CD8-positive, alpha-beta memory T cell (primary cell): ENCODE data around the gene ZNF771. TPM values are rescaled to one million over a fixed set of nuclear protein-coding genes. Genes with fewer than 3 reads are reported as not detected.

Source experiments
- CTCF ChIA-PET: fragments of 350-600 bp; sonication (Branson Sonifier 250); formaldehyde crosslinking; loops from one replicate; lab custom pipeline; 2021; ENCODE audit warnings: antibody characterized with exemption; lab: Charles Lee
- POLR2A ChIA-PET: fragments of 350-600 bp; sonication (Branson Sonifier 250); formaldehyde crosslinking; loops from one replicate; lab custom pipeline; 2021; ENCODE audit warnings: antibody characterized with exemption; lab: Charles Lee
- DNase-seq, 5 donors: peaks; one replicate each; pipeline versions ENCODE4 v3.0.0 to v3.0.0-alpha.2; 2020 to 2022; ENCODE audit warnings: mixed read lengths in 1 of 5
- H3K27ac ChIP-seq: one replicate; pipeline ENCODE4 v1.7.0; 2013; ENCODE audit warnings: low read depth, mild to moderate bottlenecking, low read length, moderate library complexity
- H3K27me3 ChIP-seq: 2 replicates; pipeline ENCODE4 v1.7.0; 2013; ENCODE audit warnings: low read length, mild to moderate bottlenecking; ENCODE audit not compliant: insufficient read depth, poor library complexity, severe bottlenecking
- H3K36me3 ChIP-seq: 2 replicates; pipeline ENCODE4 v1.7.0; 2013; ENCODE audit warnings: mild to moderate bottlenecking, low read length, moderate library complexity; ENCODE audit not compliant: insufficient read depth
- H3K4me1 ChIP-seq: 2 replicates; pipeline ENCODE4 v1.7.0; 2013; ENCODE audit warnings: mild to moderate bottlenecking, low read length, moderate library complexity; ENCODE audit not compliant: insufficient read depth
- H3K4me3 ChIP-seq: 2 replicates; pipeline ENCODE4 v1.7.0; 2013; ENCODE audit warnings: mild to moderate bottlenecking, low read length
- H3K9me3 ChIP-seq: 2 replicates; pipeline ENCODE4 v1.7.0; 2013; ENCODE audit warnings: mild to moderate bottlenecking, low read length
- H3K27ac Mint-ChIP-seq, 8 donors: one replicate each; pipeline ENCODE4 v1.8.0; 2020 to 2021; ENCODE audit warnings: mixed read lengths in 8 of 8, mild to moderate bottlenecking in 6 of 8, inconsistent platforms in 3 of 8, moderate library complexity in 3 of 8
- H3K27me3 Mint-ChIP-seq, 2 donors: one replicate each; pipeline ENCODE4 v1.8.0; 2020 to 2021; ENCODE audit warnings: mixed read lengths in 2 of 2, mild to moderate bottlenecking in 1 of 2, moderate library complexity in 1 of 2
- H3K36me3 Mint-ChIP-seq, 3 donors: one replicate each; pipeline ENCODE4 v1.8.0; 2020 to 2021; ENCODE audit warnings: mixed read lengths in 3 of 3, inconsistent platforms in 1 of 3, mild to moderate bottlenecking in 1 of 3
- H3K4me1 Mint-ChIP-seq, 3 donors: one replicate each; pipeline ENCODE4 v1.8.0; 2020 to 2021; ENCODE audit warnings: mixed read lengths in 3 of 3, inconsistent platforms in 1 of 3, mild to moderate bottlenecking in 1 of 3
- H3K4me3 Mint-ChIP-seq, 7 donors: one replicate each; pipeline ENCODE4 v1.8.0; 2020 to 2021; ENCODE audit warnings: mixed read lengths in 7 of 7, mild to moderate bottlenecking in 6 of 7, moderate library complexity in 4 of 7, inconsistent platforms in 2 of 7
- H3K9me3 Mint-ChIP-seq, 5 donors: one replicate each; pipeline ENCODE4 v1.8.0; 2020 to 2022; ENCODE audit warnings: mixed read lengths in 5 of 5, mild to moderate bottlenecking in 3 of 5, moderate library complexity in 2 of 5, inconsistent platforms in 1 of 5
- polyA plus RNA-seq: library from polyadenylated mRNA; unstranded; fragments of 300-500 nt; fragmentation: Illumina TruSeq; gene quantifications from one replicate; pipeline ENCODE4 v1.2.3, GENCODE V29; 2021
- total RNA-seq, 2 experiments: library from RNA; stranded (reverse); gene quantifications; one replicate each; pipeline ENCODE4 v1.2.3, GENCODE V29; 2021

ZNF771 gene
- total and polyA plus RNA-seq, 3 experiments from 2014 or later, result 6.0 to 9.8 (median 7.3) TPM

GRCh38 chr16:30439720-30440348 lies 32.4 kb downstream of the ZNF771 start:
- POLR2A ChIA-PET, result interaction anchor here (0.6 to 0.7 kb wide), 2 partner anchors 95 to 129 kb away, joined by 3 read pairs; partner anchors contain the start of gene ZNF747
- Histone ChIP-seq H3K27me3 (no peaks in the 10 kb centered on the region), H3K4me3 (no peak overlapping the region), H3K9me3 (no peaks in the 10 kb centered on the region), H3K27ac (no peak overlapping the region), H3K4me1 (peaks cover 19% of the 10 kb centered on the region), H3K36me3 (peaks cover 12% of the 10 kb centered on the region)
- no peak for DNase-seq
- Mint-ChIP-seq H3K27me3 (no peaks in the 10 kb centered on the region), H3K36me3 (peaks cover 8 to 13% (median 13%) of the 10 kb centered on the region in 3 donors), H3K27ac (no peak overlapping the region), H3K9me3 (no peaks in the 10 kb centered on the region), H3K4me3 (no peak overlapping the region), H3K4me1 (peaks cover 20 to 23% (median 21%) of the 10 kb centered on the region in 3 donors)
- CTCF ChIA-PET, result interaction anchor here (0.8 to 1.3 kb wide), 3 partner anchors 10 to 159 kb away, joined by 3 to 4 read pairs (median 3); no protein-coding TSS in a partner anchor

- POLR2A ChIA-PET, result interaction anchor here (1.0 to 1.6 kb wide), 2 partner anchors 26 to 32 kb away, joined by 4 read pairs; no protein-coding TSS in a partner anchor
- Histone ChIP-seq H3K27me3 (no peaks in the 10 kb centered on the region), H3K4me1 (peaks cover 27% of the 10 kb centered on the region), H3K27ac (no peak overlapping the region), H3K9me3 (no peaks in the 10 kb centered on the region), H3K36me3 (peaks cover 15% of the 10 kb centered on the region), H3K4me3 (peak overlapping the region; percentile 92)
- Mint-ChIP-seq H3K4me3 (peak overlapping the region; percentile 66 to 96 (median 88)), H3K4me1 (peaks cover 30 to 40% (median 35%) of the 10 kb centered on the region in 3 donors), H3K9me3 (no peaks in the 10 kb centered on the region), H3K36me3 (peaks cover 9 to 19% (median 13%) of the 10 kb centered on the region in 3 donors), H3K27me3 (no peaks in the 10 kb centered on the region), H3K27ac (peak overlapping the region in 6 of 8 donors; percentile 13 to 54 (median 30))
- CTCF ChIA-PET, result interaction anchor here (1.0 to 3.5 kb wide), 2 partner anchors 14 kb away, joined by 3 to 17 read pairs; partner anchors contain the start of gene DCTPP1
- DNase-seq, result no peak
These were observed 36.2 kb downstream of the ZNF771 start for GRCh38 chr16:30443631-30444030.

GRCh38 chr16:30444231-30445148 lies 37.1 kb downstream of the ZNF771 start:
- Mint-ChIP-seq H3K36me3 (peaks cover 9 to 19% (median 13%) of the 10 kb centered on the region in 3 donors), H3K27ac (peak overlapping the region in 5 of 8 donors; percentile 23 to 82 (median 50)), H3K9me3 (no peaks in the 10 kb centered on the region), H3K4me1 (peaks cover 30 to 41% (median 35%) of the 10 kb centered on the region in 3 donors), H3K27me3 (no peaks in the 10 kb centered on the region), H3K4me3 (peak overlapping the region; percentile 66 to 97 (median 95))
- Histone ChIP-seq H3K4me3 (peak overlapping the region; percentile 92), H3K27me3 (no peaks in the 10 kb centered on the region), H3K27ac (peak overlapping the region; percentile 93), H3K36me3 (peaks cover 15% of the 10 kb centered on the region), H3K4me1 (peaks cover 29% of the 10 kb centered on the region), H3K9me3 (no peaks in the 10 kb centered on the region)
- POLR2A ChIA-PET, result interaction anchor here (0.5 to 1.6 kb wide), 7 partner anchors 26 to 386 kb away, joined by 3 to 6 read pairs (median 4); partner anchors contain the start of genes ITGAL, ZNF689 and ZNF764
- CTCF ChIA-PET, result interaction anchor here (0.5 to 3.5 kb wide), 7 partner anchors 13 to 263 kb away, joined by 3 to 17 read pairs (median 5); partner anchors contain the start of genes DCTPP1 and ITGAL
- no peak for DNase-seq

GRCh38 chr16:30445149-30445407 lies 37.7 kb downstream of the ZNF771 start:
- Histone ChIP-seq H3K36me3 (peaks cover 15% of the 10 kb centered on the region), H3K4me3 (peak overlapping the region; percentile 92), H3K9me3 (no peaks in the 10 kb centered on the region), H3K27ac (peak overlapping the region; percentile 93), H3K4me1 (peaks cover 35% of the 10 kb centered on the region), H3K27me3 (no peaks in the 10 kb centered on the region)
- Mint-ChIP-seq H3K27ac (peak overlapping the region in 3 of 8 donors; percentile 50 to 82 (median 82)), H3K36me3 (peaks cover 9 to 19% (median 13%) of the 10 kb centered on the region in 3 donors), H3K4me1 (peaks cover 34 to 45% (median 39%) of the 10 kb centered on the region in 3 donors), H3K27me3 (no peaks in the 10 kb centered on the region), H3K4me3 (peak overlapping the region; percentile 66 to 97 (median 95)), H3K9me3 (no peaks in the 10 kb centered on the region)
- ChIA-PET CTCF (interaction anchor here (0.5 to 3.5 kb wide), 6 partner anchors 13 to 264 kb away, joined by 3 to 17 read pairs (median 5); partner anchors contain the start of genes DCTPP1 and ITGAL), POLR2A (interaction anchor here (1.1 to 1.4 kb wide), 3 partner anchors 27 to 165 kb away, joined by 3 to 6 read pairs (median 3); partner anchors contain the start of genes ITGAL, ZNF689 and ZNF764)
- no peak for DNase-seq

DNA sequence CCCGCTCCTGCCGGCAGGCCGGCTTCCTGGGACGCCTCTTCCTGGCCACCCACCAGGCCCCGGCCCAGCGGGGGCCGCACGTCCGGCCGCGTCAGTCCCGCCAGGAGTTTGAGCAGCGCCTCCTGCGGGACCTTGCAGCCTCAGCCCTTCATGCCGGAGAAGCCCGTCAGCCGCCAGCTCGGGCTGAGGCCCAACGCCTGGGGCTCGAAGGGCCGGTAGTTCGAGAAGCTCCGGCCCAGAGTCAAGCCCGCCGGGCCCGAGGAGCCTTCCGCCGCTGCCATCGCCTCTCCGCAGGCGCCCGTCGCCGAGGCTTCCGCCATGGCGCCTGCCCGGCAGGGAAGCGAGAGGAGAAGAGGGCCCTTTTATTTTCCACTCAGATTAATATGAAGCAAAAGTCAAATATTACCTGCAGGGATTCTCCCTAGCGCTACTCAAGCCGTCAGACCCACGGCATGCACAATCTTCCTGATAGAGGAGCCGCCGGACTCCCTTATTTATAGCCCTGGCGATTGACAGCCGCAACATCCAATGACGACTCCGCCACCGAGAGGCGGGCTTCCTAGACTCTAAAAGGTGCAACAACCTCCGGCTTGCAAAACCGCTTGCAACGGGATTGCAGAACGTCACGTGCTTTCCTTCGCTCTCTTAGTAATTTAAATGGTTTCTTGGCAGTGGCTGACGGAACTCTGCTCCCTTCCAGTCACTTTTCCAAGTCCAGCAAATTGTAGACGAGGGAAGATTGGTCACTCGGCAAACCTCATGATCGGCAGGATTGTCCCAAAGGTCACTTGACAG lies 38.2 kb downstream of the ZNF771 start, which contains the start of gene SEPHS2:
SEPHS2 (minus strand) TSS at position 467 of the 795 bp plus-strand sequence; CDS start at position 320, 147 bp downstream.
- peaks cover 9 to 19% (median 13%) of the 10 kb centered on the region in 3 donors for H3K36me3 Mint-ChIP-seq
- H3K27ac ChIP-seq, result peak within 1 kb of the TSS; percentile 93
- no peaks in the 10 kb centered on the region for H3K9me3 ChIP-seq
- peaks cover 40% of the 10 kb centered on the region for H3K4me1 ChIP-seq
- peak within 1 kb of the TSS; percentile 92 for H3K4me3 ChIP-seq
- peak within 1 kb of the TSS; percentile 87 to 96 (median 94) for H3K27ac Mint-ChIP-seq
- H3K36me3 ChIP-seq, result peaks cover 15% of the 10 kb centered on the region
- ChIA-PET CTCF (interaction anchor here (0.5 to 3.5 kb wide), 6 partner anchors 12 to 264 kb away, joined by 3 to 17 read pairs (median 5); partner anchors contain the start of genes DCTPP1 and ITGAL), POLR2A (interaction anchor here (1.1 to 1.4 kb wide), 3 partner anchors 27 to 165 kb away, joined by 3 to 6 read pairs (median 3); partner anchors contain the start of genes ITGAL, ZNF689 and ZNF764)
- H3K27me3 Mint-ChIP-seq, result peaks cover 0 to 1% of the 10 kb centered on the region in 2 donors
- peak within 1 kb of the TSS; percentile 88 to 97 (median 95) for H3K4me3 Mint-ChIP-seq
- peak; percentile 91 to 98 (median 92) for DNase-seq
- H3K9me3 Mint-ChIP-seq, result no peaks in the 10 kb centered on the region
- peaks cover 37 to 50% (median 45%) of the 10 kb centered on the region in 3 donors for H3K4me1 Mint-ChIP-seq
- H3K27me3 ChIP-seq, result no peaks in the 10 kb centered on the region

DNA sequence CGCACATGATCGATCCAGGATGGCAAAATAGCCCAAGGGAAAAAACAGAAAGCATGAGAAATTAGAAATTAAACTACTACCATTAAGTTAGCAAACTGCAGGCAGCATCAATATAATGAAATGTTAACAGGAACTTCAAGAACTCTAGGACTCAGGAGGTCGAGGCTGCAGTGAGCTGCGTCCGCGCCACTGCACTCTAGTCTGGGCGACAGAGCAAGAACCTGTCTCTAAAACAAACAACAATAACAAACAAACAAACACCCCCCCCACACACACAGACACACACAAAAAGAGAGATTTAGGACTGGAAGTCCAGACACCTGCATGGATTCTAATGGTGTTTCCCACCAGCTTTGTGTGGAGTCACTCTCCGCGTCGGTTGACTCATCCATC lies 38.8 kb downstream of the ZNF771 start:
- Histone ChIP-seq H3K4me1 (peaks cover 46% of the 10 kb centered on the region), H3K36me3 (peaks cover 15% of the 10 kb centered on the region), H3K27ac (peak overlapping the region; percentile 93), H3K4me3 (peak overlapping the region; percentile 92), H3K27me3 (no peaks in the 10 kb centered on the region), H3K9me3 (no peaks in the 10 kb centered on the region)
- Mint-ChIP-seq H3K4me1 (peaks cover 41 to 56% (median 50%) of the 10 kb centered on the region in 3 donors), H3K27ac (peak overlapping the region in 7 of 8 donors; percentile 87 to 96 (median 94)), H3K27me3 (peaks cover 0 to 1% of the 10 kb centered on the region in 2 donors), H3K36me3 (peaks cover 9 to 19% (median 13%) of the 10 kb centered on the region in 3 donors), H3K4me3 (peak overlapping the region; percentile 88 to 97 (median 95)), H3K9me3 (no peaks in the 10 kb centered on the region)
- DNase-seq, result no peak
- POLR2A ChIA-PET, result interaction anchor here (1.4 kb wide), 1 partner anchor 26 kb away, joined by 6 read pairs; the partner anchor contains the start of gene ITGAL
- CTCF ChIA-PET, result interaction anchor here (1.1 to 3.5 kb wide), 6 partner anchors 11 to 152 kb away, joined by 3 to 17 read pairs (median 4); partner anchors contain the start of gene ITGAL
